SH-SY5Y (cell line): ENCODE results near the gene ZNF782.

Source experiments
- GATA2 ChIP-seq: IDR thresholded peaks from 2 replicates; pipeline ENCODE4 v1.6.1; 2011; ENCODE audit warnings: mild to moderate bottlenecking, low read depth, low read length
- GATA3 ChIP-seq: IDR thresholded peaks from 2 replicates; pipeline ENCODE4 v1.6.1; 2011; ENCODE audit warnings: low read depth, mild to moderate bottlenecking, low read length, moderate library complexity

DNA sequence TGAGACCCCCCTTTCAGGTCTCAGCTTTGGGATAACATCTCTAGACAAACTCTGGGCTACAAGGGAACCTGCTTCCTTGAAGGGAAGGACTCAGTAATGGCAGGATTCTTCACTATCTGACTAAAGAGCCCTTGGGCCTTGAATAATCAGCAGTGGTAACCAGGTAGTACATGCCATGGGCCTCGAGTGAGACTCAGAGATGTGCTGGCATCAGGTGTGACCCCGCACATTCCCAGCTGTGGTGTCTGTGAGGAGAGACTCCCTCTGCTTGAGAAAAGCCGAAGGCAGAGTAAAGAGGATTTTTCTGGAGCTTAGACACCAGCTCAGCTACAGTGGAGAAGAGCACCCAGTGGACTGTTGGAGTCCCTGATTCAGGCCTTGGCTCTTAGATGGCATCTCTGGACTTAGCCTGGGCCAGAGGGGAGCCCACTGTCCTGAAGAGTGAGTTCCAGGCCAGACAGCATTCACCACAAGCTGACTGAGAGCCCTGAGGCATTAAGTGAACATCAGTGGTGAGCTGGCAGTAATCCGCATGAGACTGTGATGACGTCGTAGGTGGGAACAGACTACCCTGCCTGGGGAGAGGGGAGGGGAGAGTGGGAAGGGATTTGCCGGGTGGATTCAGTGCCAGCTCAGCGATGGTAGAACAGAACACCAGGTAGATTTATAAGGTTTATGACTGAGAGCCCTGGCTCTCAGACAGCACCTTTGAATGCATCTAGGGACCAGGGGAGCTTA lies 5.3 kb upstream of the ZNF782 start:
- TF ChIP-seq GATA2 (no peak), GATA3 (no peak)
